DOHH2 (cell line): ENCODE data around the gene KHNYN.

ENCODE experiments used
- CTCF ChIP-seq: fragments of 200-600 bp; sonication (generic); IDR thresholded peaks from one replicate; pipeline ENCODE4 v1.5.1; 2014; ENCODE audit warnings: antibody characterized with exemption, mild to moderate bottlenecking, low read depth, low read length; ENCODE audit not compliant: poor library complexity, severe bottlenecking
- EZH2phosphoT487 ChIP-seq: fragments of 200-600 bp; sonication (generic); IDR thresholded peaks from 2 replicates; pipeline ENCODE4 v1.6.1; 2017; ENCODE audit warnings: borderline replicate concordance, mild to moderate bottlenecking, antibody characterized with exemption, low read length, moderate library complexity, mixed read lengths

DNA sequence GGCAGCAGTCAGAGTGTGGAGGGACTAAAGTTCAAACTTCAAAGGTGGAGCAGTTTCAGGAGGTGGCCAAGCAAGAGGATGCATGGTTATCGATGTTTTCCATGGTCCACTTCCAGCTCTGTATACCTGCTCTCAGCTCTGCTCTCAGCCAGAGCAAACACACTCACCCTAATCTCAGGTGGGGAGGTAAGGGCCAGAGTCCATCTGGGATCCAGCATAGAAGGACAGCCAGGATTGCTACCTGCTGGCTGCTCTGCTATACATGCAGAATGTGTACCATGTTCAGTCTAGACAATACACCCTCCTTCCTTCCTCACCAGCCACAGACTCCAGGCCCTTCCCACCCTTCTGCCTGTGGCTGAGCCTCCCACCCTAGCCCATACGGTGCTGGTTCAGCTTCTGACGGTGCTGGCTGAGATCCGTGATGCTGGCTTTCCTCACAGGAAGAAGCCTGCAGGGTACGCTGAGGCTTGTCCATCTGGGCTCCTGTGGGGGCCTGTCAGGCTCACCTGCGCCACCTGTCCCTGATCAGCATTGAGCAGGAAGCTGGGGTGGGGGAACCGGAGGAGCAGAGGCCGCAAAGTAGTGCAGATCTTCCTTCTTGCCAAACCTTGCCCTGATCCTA is 2.7 kb upstream of the KHNYN start:
- TF ChIP-seq CTCF (no peak), EZH2phosphoT487 (no peak)
